Stimulated activated CD4-positive, alpha-beta T cell treated with anti-CD3 and anti-CD28 coated beads, Interleukin-2, amount 100 ng/mL, for 24 hours (primary cell): ENCODE results near the gene GATAD2A.

Experiments
- DNase-seq, 2 donors: peaks; one replicate each; pipeline ENCODE4 v3.0.0-alpha.2; 2020

GATAD2A gene

GRCh38 chr19:19549804-19550464 lies 144.5 kb downstream of the GATAD2A start:
- no peak for DNase-seq

- no peak for DNase-seq
Observed at GRCh38 chr19:19550485-19550929, 145.0 kb downstream of the GATAD2A start.

GRCh38 chr19:19550972-19551852 lies 145.7 kb downstream of the GATAD2A start:
- no peak for DNase-seq

- no peak for DNase-seq
Observed at GRCh38 chr19:19551853-19552192, 146.3 kb downstream of the GATAD2A start.

GRCh38 chr19:19552798-19553197 lies 147.3 kb downstream of the GATAD2A start:
- DNase-seq: peak; percentile 40 to 45

- DNase-seq: no peak
Observed at GRCh38 chr19:19553670-19554069, 148.2 kb downstream of the GATAD2A start.

GRCh38 chr19:19554074-19555023 lies 148.9 kb downstream of the GATAD2A start:
- peak; percentile 75 for DNase-seq

- DNase-seq: no peak
Observed at GRCh38 chr19:19558055-19558454, 152.6 kb downstream of the GATAD2A start.
